ENCODE results near the gene MRPS33. TPM values are rescaled to one million over a fixed set of nuclear protein-coding genes. Genes with fewer than 3 reads are reported as not detected.
"Not testable (repeated sequence)": the region's sequence is repeated elsewhere in the genome, so short reads cannot be mapped to it uniquely, and the experiment has no call there.

The MRPS33 gene
- total and polyA plus RNA-seq, 4 donors = 21.0 to 72.5 (median 30.1) TPM

- intact Hi-C loops (cut with DNase I) = no loop called here
- H3K4me3 ChIP-seq (ENCODE audit: low read length in 2 of 2) = no peak overlapping the region
- H3K4me1 ChIP-seq (ENCODE audit: control insufficient read depth in 1 of 2, insufficient read depth in 2 of 2, low read length in 2 of 2) = no peaks in the 10 kb centered on the region
- H3K27me3 ChIP-seq (ENCODE audit: control insufficient read depth in 1 of 2, insufficient read depth in 2 of 2, low read length in 1 of 2) = no peaks in the 10 kb centered on the region
- DNase-seq (no peak), ATAC-seq (ENCODE audit: low FRiP score) (no peak)
- H3K9me3 ChIP-seq (ENCODE audit: control insufficient read depth, low read length) = no peaks in the 10 kb centered on the region
- H3K36me3 ChIP-seq (ENCODE audit: control insufficient read depth in 1 of 2, insufficient read depth in 2 of 2, low read length in 1 of 2) = no peaks in the 10 kb centered on the region
- WGBS, 2 donors = 77 to 83% methylated on average over 1 of the region's 1 CpG
- H3K27ac ChIP-seq (ENCODE audit: low read depth in 1 of 2, low read length in 2 of 2) = no peak overlapping the region
Measured at GRCh38 chr7:140977741-140978140, 37.0 kb downstream of the MRPS33 start.

- no peak for ATAC-seq (ENCODE audit: low FRiP score)
- no peak for DNase-seq
- Histone ChIP-seq H3K4me3 (ENCODE audit: low read length in 2 of 2) (no peak overlapping the region), H3K27ac (ENCODE audit: low read depth in 1 of 2, low read length in 2 of 2) (no peak overlapping the region), H3K36me3 (ENCODE audit: control insufficient read depth in 1 of 2, insufficient read depth in 2 of 2, low read length in 1 of 2) (no peaks in the 10 kb centered on the region), H3K4me1 (ENCODE audit: control insufficient read depth in 1 of 2, insufficient read depth in 2 of 2, low read length in 2 of 2) (no peaks in the 10 kb centered on the region), H3K27me3 (ENCODE audit: control insufficient read depth in 1 of 2, insufficient read depth in 2 of 2, low read length in 1 of 2) (no peaks in the 10 kb centered on the region), H3K9me3 (ENCODE audit: control insufficient read depth, low read length) (no peaks in the 10 kb centered on the region)
- WGBS, 2 donors = 72 to 74% methylated on average over 9 of the region's 9 CpGs
- intact Hi-C loops (cut with DNase I) = no loop called here
Measured at GRCh38 chr7:140972876-140973829, 41.6 kb downstream of the MRPS33 start.

- Histone ChIP-seq H3K36me3 (ENCODE audit: control insufficient read depth in 1 of 2, insufficient read depth in 2 of 2, low read length in 1 of 2) (no peaks in the 10 kb centered on the region), H3K9me3 (ENCODE audit: control insufficient read depth, low read length) (no peaks in the 10 kb centered on the region), H3K27ac (ENCODE audit: low read depth in 1 of 2, low read length in 2 of 2) (no peak overlapping the region), H3K27me3 (ENCODE audit: control insufficient read depth in 1 of 2, insufficient read depth in 2 of 2, low read length in 1 of 2) (no peaks in the 10 kb centered on the region), H3K4me1 (ENCODE audit: control insufficient read depth in 1 of 2, insufficient read depth in 2 of 2, low read length in 2 of 2) (no peaks in the 10 kb centered on the region), H3K4me3 (ENCODE audit: low read length in 2 of 2) (no peak overlapping the region)
- ATAC-seq (ENCODE audit: low FRiP score) = no peak
- 71 to 78% methylated on average over 2 of the region's 2 CpGs for WGBS, 2 donors
- DNase-seq = no peak
- intact Hi-C loops (cut with DNase I) = no loop called here
Measured at GRCh38 chr7:140972344-140972743, 42.4 kb downstream of the MRPS33 start.

- DNase-seq (no peak), ATAC-seq (ENCODE audit: low FRiP score) (no peak)
- Histone ChIP-seq H3K36me3 (ENCODE audit: control insufficient read depth in 1 of 2, insufficient read depth in 2 of 2, low read length in 1 of 2) (no peaks in the 10 kb centered on the region), H3K9me3 (ENCODE audit: control insufficient read depth, low read length) (no peaks in the 10 kb centered on the region), H3K4me1 (ENCODE audit: control insufficient read depth in 1 of 2, insufficient read depth in 2 of 2, low read length in 2 of 2) (no peaks in the 10 kb centered on the region), H3K27ac (ENCODE audit: low read depth in 1 of 2, low read length in 2 of 2) (no peak overlapping the region), H3K27me3 (ENCODE audit: control insufficient read depth in 1 of 2, insufficient read depth in 2 of 2, low read length in 1 of 2) (no peaks in the 10 kb centered on the region), H3K4me3 (ENCODE audit: low read length in 2 of 2) (no peak overlapping the region)
- 52 to 56% methylated on average over 2 of the region's 2 CpGs for WGBS, 2 donors
- intact Hi-C loops (cut with DNase I) = no loop called here
Measured at GRCh38 chr7:140967438-140967837, 47.3 kb downstream of the MRPS33 start.

- intact Hi-C loops (cut with DNase I) = no loop called here
- no peak overlapping the region for H3K4me3 ChIP-seq (ENCODE audit: low read length in 2 of 2)
- DNase-seq = no peak
- no peaks in the 10 kb centered on the region for H3K27me3 ChIP-seq (ENCODE audit: control insufficient read depth in 1 of 2, insufficient read depth in 2 of 2, low read length in 1 of 2)
- H3K27ac ChIP-seq (ENCODE audit: low read depth in 1 of 2, low read length in 2 of 2) = no peak overlapping the region
- no peaks in the 10 kb centered on the region for H3K9me3 ChIP-seq (ENCODE audit: control insufficient read depth, low read length)
- H3K36me3 ChIP-seq (ENCODE audit: control insufficient read depth in 1 of 2, insufficient read depth in 2 of 2, low read length in 1 of 2) = no peaks in the 10 kb centered on the region
- WGBS, 2 donors = 52 to 58% methylated on average over 5 of the region's 5 CpGs
- no peaks in the 10 kb centered on the region for H3K4me1 ChIP-seq (ENCODE audit: control insufficient read depth in 1 of 2, insufficient read depth in 2 of 2, low read length in 2 of 2)
- ATAC-seq (ENCODE audit: low FRiP score) = no peak
Measured at GRCh38 chr7:140966561-140967233, 48.1 kb downstream of the MRPS33 start.

GRCh38 chr7:140961117-140961516 is 53.6 kb downstream of the MRPS33 start:
- ATAC-seq (ENCODE audit: low FRiP score) = no peak
- no peaks in the 10 kb centered on the region for H3K36me3 ChIP-seq (ENCODE audit: control insufficient read depth in 1 of 2, insufficient read depth in 2 of 2, low read length in 1 of 2)
- no peaks in the 10 kb centered on the region for H3K27me3 ChIP-seq (ENCODE audit: control insufficient read depth in 1 of 2, insufficient read depth in 2 of 2, low read length in 1 of 2)
- H3K4me1 ChIP-seq (ENCODE audit: control insufficient read depth in 1 of 2, insufficient read depth in 2 of 2, low read length in 2 of 2) = no peaks in the 10 kb centered on the region
- H3K4me3 ChIP-seq (ENCODE audit: low read length in 2 of 2) = no peak overlapping the region
- no peak overlapping the region for H3K27ac ChIP-seq (ENCODE audit: low read depth in 1 of 2, low read length in 2 of 2)
- WGBS, 2 donors = 80 to 93% methylated on average over 4 of the region's 4 CpGs
- intact Hi-C loops (cut with DNase I) = no loop called here
- no peaks in the 10 kb centered on the region for H3K9me3 ChIP-seq (ENCODE audit: control insufficient read depth, low read length)
- no peak for DNase-seq

GRCh38 chr7:140956997-140957396 is 57.8 kb downstream of the MRPS33 start:
- DNase-seq; H3K9me3 ChIP-seq (ENCODE audit: control insufficient read depth, low read length); intact Hi-C loops (cut with DNase I); H3K4me3 ChIP-seq (ENCODE audit: low read length in 2 of 2); H3K4me1 ChIP-seq (ENCODE audit: control insufficient read depth in 1 of 2, insufficient read depth in 2 of 2, low read length in 2 of 2); H3K27me3 ChIP-seq (ENCODE audit: control insufficient read depth in 1 of 2, insufficient read depth in 2 of 2, low read length in 1 of 2); H3K36me3 ChIP-seq (ENCODE audit: control insufficient read depth in 1 of 2, insufficient read depth in 2 of 2, low read length in 1 of 2); H3K27ac ChIP-seq (ENCODE audit: low read depth in 1 of 2, low read length in 2 of 2); ATAC-seq (ENCODE audit: low FRiP score): not testable (repeated sequence)
- 92 to 96% methylated on average over 25 of the region's 25 CpGs for WGBS, 2 donors
